HG03378 (cell line): ENCODE results near the gene CACNA1C.

Experiments used
- ATAC-seq: cut with Tn5 transposase; IDR thresholded peaks from one replicate; pipeline ENCODE4 v1.9.1; 2021; ENCODE audit warnings: mild to moderate bottlenecking, moderate library complexity; ENCODE audit not compliant: unreplicated experiment

The CACNA1C gene

GRCh38 chr12:2435511-2435910 lies 382.7 kb downstream of the CACNA1C start:
- ATAC-seq: no peak

GRCh38 chr12:2439332-2440100 lies 386.7 kb downstream of the CACNA1C start:
- ATAC-seq: no peak

GRCh38 chr12:2443776-2444175 lies 391.0 kb downstream of the CACNA1C start:
- ATAC-seq: no peak

- ATAC-seq: no peak
Observed at GRCh38 chr12:2445968-2446367, 393.2 kb downstream of the CACNA1C start.

GRCh38 chr12:2447861-2448260 lies 395.1 kb downstream of the CACNA1C start:
- ATAC-seq: no peak

GRCh38 chr12:2449586-2449985 lies 396.8 kb downstream of the CACNA1C start:
- ATAC-seq: no peak

- ATAC-seq: no peak
Observed at GRCh38 chr12:2450553-2450952, 397.8 kb downstream of the CACNA1C start.

- ATAC-seq: no peak
Observed at GRCh38 chr12:2451025-2451424, 398.2 kb downstream of the CACNA1C start.

GRCh38 chr12:2451497-2451896 lies 398.7 kb downstream of the CACNA1C start:
- ATAC-seq: no peak

- ATAC-seq: no peak
Observed at GRCh38 chr12:2453076-2453760, 400.4 kb downstream of the CACNA1C start.

- no peak for ATAC-seq
Observed at GRCh38 chr12:2453761-2454090, 400.9 kb downstream of the CACNA1C start.

GRCh38 chr12:2454601-2455177 lies 401.9 kb downstream of the CACNA1C start:
- no peak for ATAC-seq

- no peak for ATAC-seq
Observed at GRCh38 chr12:2455410-2455809, 402.6 kb downstream of the CACNA1C start.

GRCh38 chr12:2456122-2456812 lies 403.5 kb downstream of the CACNA1C start:
- ATAC-seq: no peak

- ATAC-seq: no peak
Observed at GRCh38 chr12:2456813-2457186, 404.0 kb downstream of the CACNA1C start.

- ATAC-seq: no peak
Observed at GRCh38 chr12:2457215-2457932, 404.6 kb downstream of the CACNA1C start.

GRCh38 chr12:2457933-2458414 lies 405.2 kb downstream of the CACNA1C start:
- no peak for ATAC-seq

GRCh38 chr12:2460051-2460670 lies 407.4 kb downstream of the CACNA1C start:
- no peak for ATAC-seq

GRCh38 chr12:2461046-2461445 lies 408.3 kb downstream of the CACNA1C start:
- no peak for ATAC-seq

- no peak for ATAC-seq
Observed at GRCh38 chr12:2461645-2462044, 408.9 kb downstream of the CACNA1C start.
